ENCODE results near the gene CLEC17A.
"Not testable (repeated sequence)": the region's sequence is repeated elsewhere in the genome, so short reads cannot be mapped to it uniquely, and the experiment has no call there.

The CLEC17A gene

DNA sequence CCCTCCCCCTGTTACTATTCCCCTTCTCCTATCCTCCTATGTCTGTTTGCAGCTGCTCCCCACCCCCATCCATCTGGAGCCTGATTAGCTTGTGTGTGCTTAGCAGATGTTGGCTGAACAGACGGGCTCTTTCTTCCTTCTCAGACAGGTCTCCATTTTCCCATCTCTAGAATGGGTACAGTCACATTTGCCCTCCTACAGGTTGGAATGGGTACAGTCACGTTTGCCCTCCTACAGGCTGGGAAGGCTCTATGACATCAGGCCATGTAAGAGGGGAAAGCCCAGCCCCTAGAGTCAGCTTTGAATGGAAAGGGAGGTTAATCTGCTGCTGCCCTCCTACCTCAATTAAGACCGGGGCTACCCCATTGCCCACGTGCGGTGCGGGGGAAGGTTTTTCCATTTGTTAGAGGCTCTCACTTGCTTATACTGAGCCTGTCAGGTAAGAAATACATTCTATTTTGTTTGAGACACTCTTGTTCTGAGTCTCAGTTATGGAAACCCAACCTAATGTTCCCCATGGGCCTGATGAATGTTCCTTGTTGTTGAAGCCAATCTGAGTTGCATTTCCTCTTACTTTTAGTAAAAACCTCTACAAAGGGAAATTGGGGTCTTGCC is 2.2 kb upstream of the CLEC17A start:
- peak; percentile 15 for DNase-seq (ENCODE audit: low spot score)

GRCh38 chr19:14584372-14584771 is 1.5 kb downstream of the CLEC17A start:
- not testable (repeated sequence) for DNase-seq (ENCODE audit: low spot score)

DNA sequence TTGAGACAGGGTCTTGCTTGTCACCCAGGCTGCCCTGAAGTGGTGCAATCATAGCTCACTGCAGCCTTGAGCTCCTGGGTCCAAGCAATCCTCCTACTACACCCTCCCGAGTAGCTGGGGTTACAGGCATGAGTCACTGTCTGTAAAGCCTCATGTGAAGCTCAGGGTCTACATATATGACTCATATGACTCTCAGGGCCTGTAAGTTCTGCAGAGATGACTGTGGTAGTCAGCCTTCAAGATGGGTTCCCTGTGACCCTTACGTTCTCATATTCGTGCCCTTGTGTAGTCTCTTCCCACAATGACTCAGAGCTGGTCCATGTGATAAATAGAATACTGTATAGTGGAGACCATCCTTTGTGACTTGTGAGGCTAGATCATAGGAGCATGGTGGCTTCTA is 2.3 kb downstream of the CLEC17A start:
- DNase-seq (ENCODE audit: low spot score): peak; percentile 91

DNA sequence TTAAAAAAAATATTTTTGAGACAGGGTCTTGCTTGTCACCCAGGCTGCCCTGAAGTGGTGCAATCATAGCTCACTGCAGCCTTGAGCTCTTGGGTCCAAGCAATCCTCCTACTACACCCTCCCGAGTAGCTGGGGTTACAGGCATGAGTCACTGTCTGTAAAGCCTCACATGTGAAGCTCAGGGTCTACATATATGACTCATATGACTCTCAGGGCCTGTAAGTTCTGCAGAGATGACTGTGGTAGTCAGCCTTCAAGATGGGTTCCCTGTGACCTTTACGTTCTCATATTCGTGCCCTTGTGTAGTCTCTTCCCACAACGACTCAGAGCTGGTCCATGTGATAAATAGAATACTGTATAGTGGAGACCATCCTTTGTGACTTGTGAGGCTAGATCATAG is 6.5 kb downstream of the CLEC17A start:
- DNase-seq (ENCODE audit: low spot score): peak; percentile 60

DNA sequence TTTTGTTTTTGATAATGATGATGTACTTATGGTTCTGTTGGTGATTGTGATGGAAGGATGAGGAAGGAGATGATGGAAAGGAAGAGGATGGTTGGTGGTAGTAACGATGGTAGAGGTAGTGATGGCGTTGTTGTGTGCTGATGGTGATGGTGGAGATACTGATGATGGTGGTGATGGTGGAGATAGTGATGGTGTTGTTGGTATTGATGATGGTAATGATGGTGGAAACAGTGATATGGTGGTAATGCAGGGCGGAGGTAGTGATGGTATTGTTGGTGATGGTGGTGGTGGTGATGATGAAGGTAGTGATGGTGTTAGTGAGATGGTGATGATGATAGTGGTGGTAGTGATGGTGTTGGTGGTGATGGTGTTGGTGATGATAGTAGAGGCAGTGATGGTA is 12.7 kb downstream of the CLEC17A start:
- no peak for DNase-seq (ENCODE audit: low spot score)

DNA sequence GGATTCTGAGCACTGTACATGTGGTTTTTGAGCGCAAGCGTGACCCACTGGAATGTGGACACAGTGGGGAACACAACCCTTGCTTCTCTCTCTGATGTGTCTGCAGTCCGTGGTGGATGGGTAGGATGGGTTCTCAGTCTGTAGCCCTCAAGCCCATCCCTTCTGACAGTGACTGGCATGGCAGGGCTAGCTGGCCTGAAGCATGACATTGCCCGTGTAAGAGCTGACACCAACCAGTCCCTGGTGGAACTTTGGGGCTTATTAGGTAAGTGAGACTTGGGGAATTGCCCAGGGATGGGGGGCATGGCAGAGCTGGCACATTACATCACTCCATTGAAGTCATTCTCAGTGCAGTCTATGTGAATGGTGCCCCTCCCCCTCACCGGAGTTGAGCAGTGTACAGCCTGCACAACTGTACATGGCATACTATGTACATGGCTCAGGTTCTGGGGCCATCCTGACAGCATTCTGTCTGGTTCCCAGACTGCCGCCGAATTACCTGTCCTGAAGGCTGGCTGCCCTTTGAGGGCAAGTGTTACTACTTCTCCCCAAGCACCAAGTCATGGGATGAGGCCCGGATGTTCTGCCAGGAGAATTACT is 16.8 kb downstream of the CLEC17A start:
- no peak for DNase-seq (ENCODE audit: low spot score)

DNA sequence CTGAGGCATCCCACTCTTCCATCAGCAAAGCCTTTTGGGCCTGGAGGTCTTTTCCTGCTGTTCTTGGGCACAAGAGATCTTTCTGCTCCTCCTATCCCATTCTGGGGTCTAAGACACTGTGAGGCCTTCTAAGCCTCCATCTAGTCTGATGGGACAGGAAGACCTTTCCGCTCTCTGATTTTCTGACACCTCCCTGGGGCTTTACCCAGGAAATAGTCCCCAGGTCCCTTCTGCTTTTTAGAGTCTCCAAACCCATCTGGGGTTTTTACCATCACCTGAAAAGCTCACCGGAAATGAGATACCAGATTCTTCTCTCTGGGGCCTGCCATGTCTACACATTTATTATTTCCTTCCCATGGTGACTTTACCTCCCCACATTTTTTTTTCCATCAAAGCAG is 21.1 kb downstream of the CLEC17A start:
- no peak for DNase-seq (ENCODE audit: low spot score)

DNA sequence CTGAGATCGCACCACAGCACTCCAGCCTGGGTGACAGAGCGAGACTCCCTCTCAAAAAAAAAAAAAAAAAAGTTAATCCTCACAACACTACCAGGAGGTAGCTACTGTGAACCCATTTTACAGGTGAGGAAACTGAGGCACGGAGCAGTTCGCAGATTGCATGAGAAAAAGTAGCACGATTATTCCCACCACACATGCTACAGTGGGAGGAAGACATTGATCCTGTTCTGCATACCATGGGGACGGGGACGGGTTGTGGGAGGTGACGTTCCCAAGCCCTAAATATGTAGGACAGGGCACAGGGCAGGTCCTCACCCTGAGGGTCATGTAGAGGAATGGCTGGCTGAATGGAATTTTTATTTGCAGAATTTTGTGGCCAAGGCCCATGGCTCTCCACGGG is 23.7 kb downstream of the CLEC17A start:
- DNase-seq (ENCODE audit: low spot score): no peak

- DNase-seq (ENCODE audit: low spot score): no peak
Measured at GRCh38 chr19:14611051-14611450, 28.2 kb downstream of the CLEC17A start.

- not testable (repeated sequence) for DNase-seq (ENCODE audit: low spot score)
Measured at GRCh38 chr19:14612242-14612641, 29.4 kb downstream of the CLEC17A start.

DNA sequence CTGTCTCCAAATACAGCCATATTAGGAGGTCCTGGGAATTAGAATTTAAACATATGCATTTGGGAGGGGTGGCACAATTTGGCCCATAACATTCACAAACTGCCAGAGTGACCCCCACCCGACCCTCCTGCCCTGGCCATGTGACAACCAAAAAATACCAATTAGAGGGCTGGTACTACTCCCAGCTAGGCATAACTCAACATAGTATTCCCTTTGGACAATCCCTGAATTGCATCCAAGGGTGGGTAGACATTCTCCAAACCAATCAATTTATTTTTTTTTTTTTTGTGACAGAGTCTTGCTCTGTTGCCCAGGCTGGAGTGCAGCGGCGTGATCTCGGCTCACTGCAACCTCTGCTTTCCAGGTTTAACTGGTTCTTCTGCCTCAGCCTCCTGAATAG is 29.8 kb downstream of the CLEC17A start:
- DNase-seq (ENCODE audit: low spot score): no peak

DNA sequence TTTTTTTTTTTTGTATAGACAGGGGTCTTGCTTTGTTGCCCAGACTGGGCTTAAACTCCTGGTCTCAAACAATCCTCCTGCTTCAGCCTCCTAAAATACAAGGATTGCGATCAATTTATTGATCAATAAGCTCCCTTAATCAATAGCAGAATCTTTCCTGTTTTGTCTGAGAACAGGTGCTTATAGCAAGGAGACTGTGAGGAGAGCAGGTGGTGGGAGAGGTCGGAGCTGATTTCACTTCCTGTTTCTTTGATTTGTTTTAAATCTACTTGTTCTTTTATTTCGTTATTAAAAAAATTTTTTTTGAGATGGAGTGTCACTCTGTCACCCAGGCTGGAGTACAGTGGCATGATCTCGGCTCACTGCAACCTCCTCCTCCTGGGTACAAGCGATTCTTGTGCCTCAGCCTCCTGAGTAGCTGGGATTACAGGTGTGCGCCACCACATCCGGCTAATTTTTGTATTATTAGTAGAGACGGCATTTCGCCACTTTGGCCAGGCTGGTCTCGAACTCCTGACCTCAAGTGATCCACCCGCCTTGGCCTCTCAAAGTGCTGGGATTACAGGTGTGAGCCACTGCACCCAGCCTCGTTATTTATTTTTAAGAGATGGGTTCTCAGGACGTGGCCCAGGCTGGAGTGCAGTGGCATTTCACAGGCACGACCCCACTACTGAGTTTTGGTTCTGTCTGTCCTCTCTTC is 30.7 kb downstream of the CLEC17A start:
- not testable (repeated sequence) for DNase-seq (ENCODE audit: low spot score)

- no peak for DNase-seq (ENCODE audit: low spot score)
Measured at GRCh38 chr19:14614099-14614412, 31.2 kb downstream of the CLEC17A start.

- DNase-seq (ENCODE audit: low spot score): no peak
Measured at GRCh38 chr19:14615623-14616022, 32.7 kb downstream of the CLEC17A start.

GRCh38 chr19:14616407-14616806 is 33.5 kb downstream of the CLEC17A start:
- DNase-seq (ENCODE audit: low spot score): no peak

- no peak for DNase-seq (ENCODE audit: low spot score)
Measured at GRCh38 chr19:14619404-14619803, 36.5 kb downstream of the CLEC17A start.

DNA sequence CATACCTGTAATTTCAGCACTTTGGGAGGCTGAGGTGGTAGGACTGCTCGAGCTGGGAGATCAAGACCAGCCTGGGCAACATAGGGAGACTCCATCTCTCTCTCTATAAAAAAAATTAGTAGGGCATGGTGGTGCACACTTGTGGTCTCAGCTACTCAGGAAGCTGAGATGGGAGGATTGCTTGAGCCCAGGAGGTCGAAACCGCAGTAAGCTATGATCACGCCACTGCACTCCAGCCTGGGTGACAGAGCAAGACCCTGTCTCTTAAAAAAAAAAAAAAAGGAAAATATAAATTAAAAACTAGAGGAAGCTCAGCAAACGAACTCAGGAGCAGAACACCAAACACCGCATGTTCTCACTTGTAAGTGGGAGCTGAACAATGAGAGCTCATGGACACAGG is 41.6 kb downstream of the CLEC17A start:
- DNase-seq (ENCODE audit: low spot score): not testable (repeated sequence)

- DNase-seq (ENCODE audit: low spot score): no peak
Measured at GRCh38 chr19:14629557-14629956, 46.7 kb downstream of the CLEC17A start.

GRCh38 chr19:14632286-14632685 is 49.4 kb downstream of the CLEC17A start:
- DNase-seq (ENCODE audit: low spot score): peak; percentile 22

GRCh38 chr19:14639536-14640277 is 56.8 kb downstream of the CLEC17A start:
- no peak for DNase-seq (ENCODE audit: low spot score)

DNA sequence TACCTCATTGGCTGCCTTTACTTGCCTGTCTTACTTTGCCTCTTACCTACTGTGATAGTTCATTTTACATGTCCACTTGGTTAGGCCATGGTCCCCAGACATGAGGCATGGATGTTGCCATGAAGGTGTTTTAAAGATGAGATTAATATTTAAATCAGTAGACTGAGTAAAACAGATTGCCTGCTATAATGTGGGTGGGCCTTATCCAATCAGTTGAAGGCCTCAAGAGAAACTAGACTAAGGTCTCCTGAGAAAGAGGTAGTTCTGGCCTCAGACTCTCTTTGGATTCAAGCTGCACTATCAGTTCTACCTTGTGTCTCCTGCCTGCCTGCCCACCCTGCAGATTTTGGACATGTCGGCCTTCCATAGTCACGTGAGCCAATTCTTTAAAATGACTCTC is 65.6 kb downstream of the CLEC17A start:
- no peak for DNase-seq (ENCODE audit: low spot score)

DNA sequence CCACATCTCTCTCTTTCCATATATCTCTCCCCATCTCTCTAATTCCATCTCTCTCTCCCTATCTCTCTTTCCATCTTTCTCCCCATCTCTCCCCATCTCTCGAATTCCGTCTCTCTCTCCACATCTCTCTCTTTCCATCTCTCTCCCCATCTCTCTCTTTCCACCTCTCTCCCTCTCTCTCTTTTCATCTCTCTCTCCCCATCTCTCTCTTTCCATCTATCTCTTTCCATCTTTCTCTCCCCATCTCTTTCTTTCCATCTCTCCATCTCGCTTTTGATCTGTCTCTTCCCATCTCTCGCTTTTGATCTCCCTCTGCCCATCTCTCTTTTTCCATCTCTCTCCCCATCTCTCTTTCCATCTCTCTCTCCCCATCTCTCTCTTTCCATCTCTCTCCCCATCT is 66.1 kb downstream of the CLEC17A start:
- no peak for DNase-seq (ENCODE audit: low spot score)

DNA sequence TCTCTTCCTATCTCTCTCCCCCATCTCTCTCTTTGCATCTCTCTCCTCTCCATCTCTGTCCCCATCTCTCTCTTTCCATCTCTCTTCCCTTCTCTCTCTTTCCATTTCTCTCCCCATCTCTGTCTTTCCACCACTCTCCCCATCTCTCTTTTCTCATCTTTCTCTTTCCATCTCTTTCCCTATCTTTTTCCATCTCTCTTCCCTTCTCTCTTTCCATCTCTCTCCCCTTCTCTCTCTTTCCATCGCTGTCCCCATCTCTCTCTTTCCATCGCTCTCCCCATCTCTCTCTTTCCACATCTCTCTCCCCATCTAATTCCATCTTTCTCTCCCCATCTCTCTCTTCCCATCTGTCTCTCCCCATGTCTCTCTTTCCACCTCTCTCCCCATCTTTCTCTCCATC is 67.3 kb downstream of the CLEC17A start:
- DNase-seq (ENCODE audit: low spot score): no peak

Measured in activated CD4-positive, alpha-beta T cell treated with anti-CD3 and anti-CD28 coated beads, Interleukin-2, Interleukin-4, amounts not matched to agents 100 ng/mL and 50 ng/mL, durations not matched to agents 16 hours and 8 hours (primary cell).